K562 (cell line): Measurements from ENCODE around the gene TAPBPL. TPM values are rescaled to one million over a fixed set of nuclear protein-coding genes. Genes with fewer than 3 reads are reported as not detected.

Experiments
- BRF2 ChIP-seq: IDR thresholded peaks from 3 replicates; pipeline ENCODE4 v1.6.1; 2011; ENCODE audit warnings: borderline replicate concordance, mild to moderate bottlenecking; ENCODE audit not compliant: insufficient read length, insufficient read depth
- DIDO1 ChIP-seq: fragments of 450-650 bp; IDR thresholded peaks from 2 replicates; pipeline ENCODE4 v1.6.1; 2016; ENCODE audit warnings: low read depth, missing biosample characterization, missing genetic modification characterization
- EGR1 ChIP-seq: fragments of 450-650 bp; conservative IDR thresholded peaks from 2 replicates; pipeline ENCODE4 v1.6.1; 2017; ENCODE audit warnings: mild to moderate bottlenecking
- FOXJ3 ChIP-seq: sonication (generic); formaldehyde crosslinking; IDR thresholded peaks from 2 replicates; pipeline ENCODE4 v1.4.0; 2020; ENCODE audit warnings: mild to moderate bottlenecking, missing genetic modification reagents
- GABPA ChIP-seq: fragments of 200-800 bp; sonication (Bioruptor generic); conservative IDR thresholded peaks from 2 replicates; pipeline ENCODE4 v1.6.1; 2016; ENCODE audit warnings: low read depth, missing genetic modification characterization, missing compliant biosample characterization
- HLTF ChIP-seq: fragments of 450-650 bp; IDR thresholded peaks from 2 replicates; pipeline ENCODE4 v1.6.1; 2016
- HSF4 ChIP-seq: fragments of 250-450 bp; sonication (Bioruptor Pico); IDR thresholded peaks from 2 replicates; pipeline ENCODE4 v2.1.2; 2022; ENCODE audit warnings: mild to moderate bottlenecking, moderate library complexity, borderline replicate concordance
- LARP7 ChIP-seq: fragments of 450-650 bp; IDR thresholded peaks from 2 replicates; pipeline ENCODE4 v1.6.1; 2016
- POLR2A ChIP-seq: fragments of 450-650 bp; conservative IDR thresholded peaks from 2 replicates; pipeline ENCODE4 v1.6.1; 2016
- POLR2AphosphoS5 ChIP-seq: IDR thresholded peaks from 2 replicates; pipeline ENCODE4 v1.6.1; 2011; ENCODE audit warnings: mild to moderate bottlenecking, low read depth, low read length, moderate library complexity; ENCODE audit not compliant: control insufficient read depth, insufficient read depth
- RBM39 ChIP-seq: fragments of 200-400 bp; formaldehyde crosslinking; optimal IDR thresholded peaks from 2 replicates; pipeline ENCODE3; 2018; ENCODE audit warnings: low read depth, low read length
- ZBTB2 ChIP-seq: fragments of 450-650 bp; IDR thresholded peaks from 2 replicates; pipeline ENCODE4 v1.6.1; 2016; ENCODE audit warnings: antibody characterized with exemption
- ZC3H4 ChIP-seq: sonication (generic); formaldehyde crosslinking; IDR thresholded peaks from 2 replicates; pipeline ENCODE4 v1.9.0; 2021; ENCODE audit warnings: missing genetic modification reagents, borderline replicate concordance
- ZNF280B ChIP-seq: fragments of 250-450 bp; sonication (Bioruptor Pico); IDR thresholded peaks from 2 replicates; pipeline ENCODE4 v1.5.1; 2021; ENCODE audit warnings: mild to moderate bottlenecking
- ZNF408 ChIP-seq: fragments of 250-450 bp; sonication (Bioruptor Pico); IDR thresholded peaks from 2 replicates; pipeline ENCODE4 v1.4.0; 2020; ENCODE audit warnings: low read depth, mild to moderate bottlenecking, moderate library complexity
- polyA plus RNA-seq, 8 experiments: library from polyadenylated mRNA; depleted of rRNA in 4 of 8; stranded (reverse) in 5 of 8; unstranded in 3 of 8; fragments of >200 nt; fragmentation: Nextera tagmentation in 2 of 8; fragmentation: Illumina TruSeq in 1 of 8; extraction: Ambion mirVana in 2 of 8; extraction: Trizol in 1 of 8; gene quantifications; 2 replicates each; pipeline versions ENCODE4 v1.2.1 to v1.2.3, GENCODE V29; 2011 to 2014; ENCODE audit warnings: inconsistent platforms in 1 of 8, missing spikeins in 1 of 8
- total RNA-seq, 7 experiments: library from RNA; depleted of rRNA in 6 of 7; stranded (reverse); fragments of >200 nt in 6 of 7; fragmentation: Illumina TruSeq in 2 of 7; extraction: Trizol in 2 of 7; gene quantifications; 2 replicates each; pipeline versions ENCODE4 v1.2.1 to v1.2.3, GENCODE V29; 2011 to 2021; ENCODE audit warnings: low replicate concordance in 1 of 7
- TF ChIP-seq, protein P1 (sequence below): IDR thresholded peaks from 2 replicates; pipeline ENCODE4 v1.6.1; 2016; ENCODE audit warnings: missing genetic modification characterization, missing compliant biosample characterization
- TF ChIP-seq, protein P2 (sequence below): sonication (generic); formaldehyde crosslinking; IDR thresholded peaks from 2 replicates; pipeline ENCODE4 v1.5.0; 2020; ENCODE audit warnings: missing genetic modification reagents
- TF ChIP-seq, protein P3 (sequence below): conservative IDR thresholded peaks from 2 replicates; pipeline ENCODE4 v1.6.1; 2011; ENCODE audit warnings: low read depth, mild to moderate bottlenecking, low read length; ENCODE audit not compliant: control insufficient read depth

Gene TAPBPL
- total and polyA plus RNA-seq, 9 of the 15 experiments (the other 6 are each of a cell fraction or from before 2014, with no cell fraction given), result 0.29 to 1.6 (median 0.45) TPM

- TF ChIP-seq, protein P1, sequence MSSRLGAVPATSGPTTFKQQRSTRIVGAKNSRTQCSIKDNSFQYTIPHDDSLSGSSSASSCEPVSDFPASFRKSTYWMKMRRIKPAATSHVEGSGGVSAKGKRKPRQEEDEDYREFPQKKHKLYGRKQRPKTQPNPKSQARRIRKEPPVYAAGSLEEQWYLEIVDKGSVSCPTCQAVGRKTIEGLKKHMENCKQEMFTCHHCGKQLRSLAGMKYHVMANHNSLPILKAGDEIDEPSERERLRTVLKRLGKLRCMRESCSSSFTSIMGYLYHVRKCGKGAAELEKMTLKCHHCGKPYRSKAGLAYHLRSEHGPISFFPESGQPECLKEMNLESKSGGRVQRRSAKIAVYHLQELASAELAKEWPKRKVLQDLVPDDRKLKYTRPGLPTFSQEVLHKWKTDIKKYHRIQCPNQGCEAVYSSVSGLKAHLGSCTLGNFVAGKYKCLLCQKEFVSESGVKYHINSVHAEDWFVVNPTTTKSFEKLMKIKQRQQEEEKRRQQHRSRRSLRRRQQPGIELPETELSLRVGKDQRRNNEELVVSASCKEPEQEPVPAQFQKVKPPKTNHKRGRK (tag), result no peak
- TF ChIP-seq ZNF280B (no peak), FOXJ3 (CRISPR knock-in tag) (no peak), ZC3H4 (CRISPR knock-in tag) (no peak), DIDO1 (peak; percentile 8; the same call in 1 of the 2 replicates), GABPA (tag) (peak; percentile 91), BRF2 (no peak), LARP7 (no peak; the same call in 1 of the 2 replicates), ZBTB2 (no peak), POLR2AphosphoS5 (peak; percentile 3; the same call in 1 of the 2 replicates), POLR2A (peak; percentile 83), EGR1 (peak; percentile 89), HLTF (no peak), ZNF408 (no peak), HSF4 (CRISPR knock-in tag) (no peak), RBM39 (no peak)
- TF ChIP-seq, protein P2, sequence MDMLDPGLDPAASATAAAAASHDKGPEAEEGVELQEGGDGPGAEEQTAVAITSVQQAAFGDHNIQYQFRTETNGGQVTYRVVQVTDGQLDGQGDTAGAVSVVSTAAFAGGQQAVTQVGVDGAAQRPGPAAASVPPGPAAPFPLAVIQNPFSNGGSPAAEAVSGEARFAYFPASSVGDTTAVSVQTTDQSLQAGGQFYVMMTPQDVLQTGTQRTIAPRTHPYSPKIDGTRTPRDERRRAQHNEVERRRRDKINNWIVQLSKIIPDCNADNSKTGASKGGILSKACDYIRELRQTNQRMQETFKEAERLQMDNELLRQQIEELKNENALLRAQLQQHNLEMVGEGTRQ (CRISPR knock-in tag), result no peak
- TF ChIP-seq, protein P3, sequence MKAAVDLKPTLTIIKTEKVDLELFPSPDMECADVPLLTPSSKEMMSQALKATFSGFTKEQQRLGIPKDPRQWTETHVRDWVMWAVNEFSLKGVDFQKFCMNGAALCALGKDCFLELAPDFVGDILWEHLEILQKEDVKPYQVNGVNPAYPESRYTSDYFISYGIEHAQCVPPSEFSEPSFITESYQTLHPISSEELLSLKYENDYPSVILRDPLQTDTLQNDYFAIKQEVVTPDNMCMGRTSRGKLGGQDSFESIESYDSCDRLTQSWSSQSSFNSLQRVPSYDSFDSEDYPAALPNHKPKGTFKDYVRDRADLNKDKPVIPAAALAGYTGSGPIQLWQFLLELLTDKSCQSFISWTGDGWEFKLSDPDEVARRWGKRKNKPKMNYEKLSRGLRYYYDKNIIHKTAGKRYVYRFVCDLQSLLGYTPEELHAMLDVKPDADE, result no peak
These were observed 41.8 kb downstream of the TAPBPL start, which contains the start of gene NCAPD2 (continued) for GRCh38 chr12:6493497-6494257.
